ENCODE data around the gene TMEM121.
"Not testable (repeated sequence)": the region's sequence is repeated elsewhere in the genome, so short reads cannot be mapped to it uniquely, and the experiment has no call there.

TMEM121 gene

GRCh38 chr14:105528586-105529318 lies 2.4 kb downstream of the TMEM121 start:
- DNase-seq: no peak

GRCh38 chr14:105529319-105529568 lies 2.9 kb downstream of the TMEM121 start:
- no peak for DNase-seq

- DNase-seq: no peak
Measured at GRCh38 chr14:105529569-105530284, 3.3 kb downstream of the TMEM121 start.

GRCh38 chr14:105530285-105531087 lies 4.1 kb downstream of the TMEM121 start:
- DNase-seq: no peak

- DNase-seq: no peak
Measured at GRCh38 chr14:105531088-105531893, 4.9 kb downstream of the TMEM121 start.

- DNase-seq: no peak
Measured at GRCh38 chr14:105531894-105532623, 5.7 kb downstream of the TMEM121 start.

GRCh38 chr14:105532735-105533141 lies 6.4 kb downstream of the TMEM121 start:
- DNase-seq: no peak

- no peak for DNase-seq
Measured at GRCh38 chr14:105533391-105533790, 7.0 kb downstream of the TMEM121 start.

GRCh38 chr14:105533811-105534498 lies 7.6 kb downstream of the TMEM121 start:
- DNase-seq: no peak

GRCh38 chr14:105534586-105534985 lies 8.2 kb downstream of the TMEM121 start:
- no peak for DNase-seq

GRCh38 chr14:105536051-105536450 lies 9.7 kb downstream of the TMEM121 start:
- DNase-seq: no peak

GRCh38 chr14:105536691-105537579 lies 10.6 kb downstream of the TMEM121 start:
- no peak for DNase-seq

GRCh38 chr14:105537580-105538474 lies 11.4 kb downstream of the TMEM121 start:
- DNase-seq: peak; percentile 68

GRCh38 chr14:105538481-105539049 lies 12.2 kb downstream of the TMEM121 start:
- DNase-seq: no peak

- no peak for DNase-seq
Measured at GRCh38 chr14:105540811-105541210, 14.4 kb downstream of the TMEM121 start.

GRCh38 chr14:105541218-105541875 lies 15.0 kb downstream of the TMEM121 start:
- DNase-seq: no peak

- not testable (repeated sequence) for DNase-seq
Measured at GRCh38 chr14:105545676-105546075, 19.3 kb downstream of the TMEM121 start.

- DNase-seq: not testable (repeated sequence)
Measured at GRCh38 chr14:105546410-105546809, 20.0 kb downstream of the TMEM121 start.

Data from activated CD4-positive, alpha-beta T cell treated with anti-CD3 and anti-CD28 coated beads, Interleukin-10, Interleukin-2, amounts not matched to agents 100 ng/mL and 50 ng/mL, durations not matched to agents 16 hours and 8 hours (primary cell).